ENCODE results near the gene HEBP1. TPM values are rescaled to one million over a fixed set of nuclear protein-coding genes. Genes with fewer than 3 reads are reported as not detected.
A peak's percentile ranks its signal among the peaks of the same experiment; 100 is the strongest.

HEBP1 gene
- total RNA-seq, 1 experiment from 2014 or later = 0.46 TPM

- no peak for DNase-seq (ENCODE audit: low spot score)
Measured at GRCh38 chr12:12992418-12993130, 7.5 kb downstream of the HEBP1 start.

GRCh38 chr12:12990700-12991468 lies 9.2 kb downstream of the HEBP1 start:
- DNase-seq (ENCODE audit: low spot score) = no peak

- no peak for DNase-seq (ENCODE audit: low spot score)
Measured at GRCh38 chr12:12987421-12987820, 12.6 kb downstream of the HEBP1 start.

GRCh38 chr12:12986775-12987331 lies 13.2 kb downstream of the HEBP1 start:
- no peak for DNase-seq (ENCODE audit: low spot score)

GRCh38 chr12:12985817-12986408 lies 14.2 kb downstream of the HEBP1 start:
- DNase-seq (ENCODE audit: low spot score) = peak; percentile 50

- DNase-seq (ENCODE audit: low spot score) = no peak
Measured at GRCh38 chr12:12984149-12984548, 15.9 kb downstream of the HEBP1 start.

- DNase-seq (ENCODE audit: low spot score) = peak; percentile 80
Measured at GRCh38 chr12:12983420-12984035, 16.5 kb downstream of the HEBP1 start.

GRCh38 chr12:12982331-12982730 lies 17.7 kb downstream of the HEBP1 start:
- DNase-seq (ENCODE audit: low spot score) = no peak

GRCh38 chr12:12979731-12980259 lies 20.3 kb downstream of the HEBP1 start:
- no peak for DNase-seq (ENCODE audit: low spot score)

GRCh38 chr12:12979126-12979525 lies 20.9 kb downstream of the HEBP1 start:
- DNase-seq (ENCODE audit: low spot score) = no peak

GRCh38 chr12:12977231-12977630 lies 22.8 kb downstream of the HEBP1 start:
- no peak for DNase-seq (ENCODE audit: low spot score)

- DNase-seq (ENCODE audit: low spot score) = no peak
Measured at GRCh38 chr12:12976366-12976765, 23.7 kb downstream of the HEBP1 start.

- peak; percentile 78 for DNase-seq (ENCODE audit: low spot score)
Measured at GRCh38 chr12:12975322-12976077, 24.6 kb downstream of the HEBP1 start.

- no peak for DNase-seq (ENCODE audit: low spot score)
Measured at GRCh38 chr12:12974211-12974610, 25.9 kb downstream of the HEBP1 start.

- DNase-seq (ENCODE audit: low spot score) = no peak
Measured at GRCh38 chr12:12973019-12973418, 27.0 kb downstream of the HEBP1 start.

- DNase-seq (ENCODE audit: low spot score) = no peak
Measured at GRCh38 chr12:12965836-12966235, 34.2 kb downstream of the HEBP1 start.

- DNase-seq (ENCODE audit: low spot score) = no peak
Measured at GRCh38 chr12:12964255-12964654, 35.8 kb downstream of the HEBP1 start.

GRCh38 chr12:12960639-12961209 lies 39.3 kb downstream of the HEBP1 start:
- no peak for DNase-seq (ENCODE audit: low spot score)

GRCh38 chr12:12958886-12959285 lies 41.2 kb downstream of the HEBP1 start:
- DNase-seq (ENCODE audit: low spot score) = no peak

GRCh38 chr12:12954878-12955625 lies 45.0 kb downstream of the HEBP1 start:
- peak; percentile 50 for DNase-seq (ENCODE audit: low spot score)
